ENCODE data around the gene ZSWIM5.
"Not testable (repeated sequence)": the region's sequence is repeated elsewhere in the genome, so short reads cannot be mapped to it uniquely, and the experiment has no call there.

The ZSWIM5 gene

GRCh38 chr1:44999232-44999631 lies 207.2 kb downstream of the ZSWIM5 start:
- no peak for DNase-seq

DNA sequence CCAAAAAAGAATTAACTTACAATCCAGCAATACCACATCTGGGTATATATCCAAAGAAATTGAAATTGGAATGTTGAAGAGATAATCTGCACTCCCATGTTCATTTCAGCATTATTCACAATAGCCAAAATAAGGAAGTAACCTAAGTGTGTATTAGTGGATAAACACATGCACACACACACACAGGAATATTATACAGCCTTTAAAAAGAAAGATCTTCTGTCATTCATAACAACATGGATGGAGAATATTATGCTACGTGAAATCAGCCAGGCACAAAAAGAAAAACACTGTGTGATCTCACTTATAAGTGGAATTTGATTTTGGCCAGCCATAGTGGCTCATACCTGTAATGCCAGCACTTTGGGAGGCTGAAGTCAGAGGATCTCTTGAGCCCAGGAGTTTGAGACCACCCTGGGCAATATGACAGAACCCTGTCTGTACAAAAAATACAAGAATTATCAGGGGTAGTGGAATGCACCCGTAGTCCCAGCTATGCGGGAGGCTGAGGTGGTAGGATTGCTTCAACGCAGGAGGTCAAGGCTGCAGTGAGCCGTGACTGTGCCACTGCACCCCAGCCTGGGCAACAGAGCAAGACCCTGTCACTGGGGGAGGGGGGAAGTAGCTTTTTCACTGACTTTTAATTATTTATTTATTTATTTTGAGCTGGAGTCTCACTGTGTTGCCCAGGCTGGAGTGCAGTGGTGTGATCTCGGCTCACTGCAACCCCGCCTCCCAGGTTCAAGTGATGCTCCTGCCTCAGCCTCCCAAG lies 210.8 kb downstream of the ZSWIM5 start:
- no peak for DNase-seq

DNA sequence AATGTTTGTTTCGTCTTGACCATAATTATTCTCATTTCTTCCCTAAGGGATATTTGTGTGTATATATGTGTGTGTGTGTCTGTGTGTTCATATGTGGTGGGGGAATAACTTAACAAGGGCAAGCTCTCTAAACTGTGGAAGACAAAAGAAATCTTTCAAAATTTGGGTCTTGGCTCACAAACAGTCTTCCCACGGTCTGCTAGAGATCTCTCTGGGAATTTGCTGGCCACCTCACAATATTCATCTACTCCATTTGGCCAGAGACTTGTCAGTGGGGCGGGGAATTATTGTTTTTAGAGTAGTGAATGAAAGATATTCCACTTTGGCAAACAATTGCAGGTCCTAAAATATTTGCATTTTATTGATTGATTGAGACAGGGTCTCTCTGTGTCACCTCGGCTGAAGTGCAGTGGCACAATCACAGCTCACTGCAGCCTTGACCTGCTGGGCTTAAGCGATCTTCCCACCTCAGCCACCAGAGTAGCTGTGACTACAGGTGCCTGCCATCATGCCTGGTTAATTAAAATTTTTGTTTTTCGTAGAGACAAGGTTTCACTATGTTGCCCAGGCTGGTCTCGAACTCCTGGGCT lies 212.0 kb downstream of the ZSWIM5 start:
- no peak for DNase-seq

- DNase-seq: no peak
Measured at GRCh38 chr1:44988531-44989156, 217.8 kb downstream of the ZSWIM5 start.

DNA sequence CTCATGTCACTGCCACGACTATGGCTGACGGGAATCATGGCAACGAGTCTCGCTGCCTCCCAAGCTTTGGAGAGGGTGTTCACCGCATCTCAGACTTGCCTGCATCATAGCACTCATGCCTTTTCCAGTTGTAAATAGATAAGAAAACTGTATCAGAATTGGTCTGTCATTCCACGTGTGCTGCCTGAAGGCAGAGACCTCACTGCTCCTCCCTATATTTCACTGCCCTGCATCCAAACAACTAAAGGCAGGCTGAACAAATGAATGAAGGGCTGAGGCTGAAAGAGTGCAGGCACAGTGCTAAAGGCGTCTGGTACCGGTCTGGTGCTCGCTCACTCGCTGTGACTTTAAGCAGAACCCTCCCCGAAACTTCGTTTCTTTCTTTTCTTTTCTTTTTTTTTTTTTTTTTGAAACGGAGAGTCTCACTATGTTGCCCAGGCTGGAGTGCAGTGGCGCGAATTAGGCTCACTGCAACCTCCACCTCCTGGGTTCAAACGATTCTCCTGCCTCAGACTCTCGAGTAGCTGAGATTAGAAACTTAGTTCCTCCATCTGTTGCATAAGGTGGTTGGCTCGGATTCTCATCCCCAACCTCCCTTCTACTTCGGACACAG lies 220.6 kb downstream of the ZSWIM5 start:
- no peak for DNase-seq

- DNase-seq: not testable (repeated sequence)
Measured at GRCh38 chr1:44977372-44977771, 229.0 kb downstream of the ZSWIM5 start.

- DNase-seq: no peak
Measured at GRCh38 chr1:44976252-44976651, 230.2 kb downstream of the ZSWIM5 start.

GRCh38 chr1:44973645-44974044 lies 232.8 kb downstream of the ZSWIM5 start:
- no peak for DNase-seq

- DNase-seq: no peak
Measured at GRCh38 chr1:44970317-44970716, 236.1 kb downstream of the ZSWIM5 start.
